SK-N-SH (cell line): ENCODE results near the gene CYSTM1. TPM values are rescaled to one million over a fixed set of nuclear protein-coding genes. Genes with fewer than 3 reads are reported as not detected.

Experiments
- CTCF ChIA-PET: fragments of 300-600, 350-600 bp; formaldehyde crosslinking; extraction: SDS; loops from one replicate; lab custom pipeline; 2021; lab: Yijun Ruan, JAX
- POLR2A ChIA-PET: fragments of 350-600 bp; sonication (Branson Sonifier 250); formaldehyde crosslinking; extraction: SDS; loops from one replicate; lab custom pipeline; 2020; ENCODE audit warnings: antibody characterized with exemption, inconsistent platforms; lab: Yijun Ruan, JAX
- DNase-seq: peaks from one replicate; pipeline ENCODE4 v3.0.0; 2012
- H2AFZ ChIP-seq: fragments of 200-600 bp; sonication (generic); 2 replicates; pipeline ENCODE4 v1.8.1; 2016; ENCODE audit warnings: antibody characterized with exemption, mild to moderate bottlenecking, low read depth
- H3F3A ChIP-seq: fragments of 200-600 bp; sonication (generic); replicated peaks from 2 replicates; pipeline ENCODE3; 2016; ENCODE audit warnings: antibody characterized with exemption, mild to moderate bottlenecking; ENCODE audit not compliant: insufficient read depth
- H3K27ac ChIP-seq, 2 experiments: fragments of 200-500 bp in 1 of 2; fragments of 200-600 bp in 1 of 2; sonication (Bioruptor generic) in 1 of 2; sonication (generic), shearing (Covaris generic) in 1 of 2; 2 replicates each; pipeline versions ENCODE4 v1.5.1 to v1.6.1; 2014 to 2016; ENCODE audit warnings: low read depth in 2 of 2, inconsistent platforms in 1 of 2, low read length in 1 of 2, mild to moderate bottlenecking in 1 of 2, mixed read lengths in 1 of 2
- H3K27me3 ChIP-seq: fragments of 200-600 bp; sonication (generic), shearing (Covaris generic); 2 replicates; pipeline ENCODE4 v1.6.1; 2016; ENCODE audit warnings: mixed run types; ENCODE audit not compliant: insufficient read depth
- H3K36me3 ChIP-seq, 2 experiments: fragments of 200-500 bp in 1 of 2; fragments of 200-600 bp in 1 of 2; sonication (Bioruptor generic) in 1 of 2; sonication (generic) in 1 of 2; replicated peaks in 1 of 2; 2 replicates each; pipeline versions ENCODE3 to v1.5.1; 2014 to 2016; ENCODE audit warnings: low read length in 1 of 2, mild to moderate bottlenecking in 1 of 2; ENCODE audit not compliant: insufficient read depth in 2 of 2, control insufficient read depth in 1 of 2
- H3K4me1 ChIP-seq, 2 experiments: fragments of 200-500 bp in 1 of 2; fragments of 200-600 bp in 1 of 2; sonication (Bioruptor generic) in 1 of 2; sonication (generic), shearing (Covaris generic) in 1 of 2; 2 replicates each; pipeline versions ENCODE4 v1.5.1 to v1.6.1; 2014 to 2016; ENCODE audit warnings: low read depth in 1 of 2, low read length in 1 of 2, mixed run types in 1 of 2; ENCODE audit not compliant: insufficient read depth in 2 of 2, control insufficient read depth in 1 of 2
- H3K4me2 ChIP-seq: fragments of 200-600 bp; sonication (generic), shearing (Covaris generic); 2 replicates; pipeline ENCODE4 v1.6.1; 2017; ENCODE audit warnings: mixed run types
- H3K4me3 ChIP-seq, 2 experiments: fragments of 200-500 bp in 1 of 2; fragments of 200-600 bp in 1 of 2; sonication (Bioruptor generic) in 1 of 2; sonication (generic), shearing (Covaris generic) in 1 of 2; 2 replicates each; pipeline versions ENCODE4 v1.5.1 to v1.8.1; 2014 to 2016; ENCODE audit warnings: low read depth in 2 of 2, inconsistent platforms in 1 of 2, low read length in 1 of 2, mild to moderate bottlenecking in 1 of 2, mixed read lengths in 1 of 2, moderate library complexity in 1 of 2
- H3K79me2 ChIP-seq: fragments of 200-600 bp; sonication (generic); 2 replicates; pipeline ENCODE4 v1.8.1; 2017; ENCODE audit warnings: mild to moderate bottlenecking; ENCODE audit not compliant: insufficient read depth
- H3K9ac ChIP-seq: fragments of 200-600 bp; sonication (generic); 2 replicates; pipeline ENCODE4 v1.6.1; 2017; ENCODE audit warnings: mixed run types
- H3K9me2 ChIP-seq: fragments of 200-600 bp; sonication (generic); 2 replicates; pipeline ENCODE4 v1.6.1; 2017; ENCODE audit warnings: mixed run types
- H3K9me3 ChIP-seq: fragments of 200-600 bp; sonication (generic); 2 replicates; pipeline ENCODE4 v1.6.1; 2017; ENCODE audit warnings: mixed run types, mild to moderate bottlenecking, moderate library complexity
- H4K20me1 ChIP-seq: fragments of 200-600 bp; sonication (generic); 2 replicates; pipeline ENCODE4 v1.6.1; 2017; ENCODE audit warnings: mild to moderate bottlenecking, mixed run types; ENCODE audit not compliant: insufficient read depth
- CHD2 ChIP-seq: fragments of 150-350 bp; IDR thresholded peaks from 2 replicates; pipeline ENCODE4 v1.6.1; 2018; ENCODE audit warnings: low read length; ENCODE audit not compliant: partially characterized antibody
- ELF1 ChIP-seq: IDR thresholded peaks from 2 replicates; pipeline ENCODE4 v1.4.0; 2012
- EZH2phosphoT487 ChIP-seq: fragments of 200-600 bp; sonication (generic); IDR thresholded peaks from 2 replicates; pipeline ENCODE4 v1.6.1; 2017; ENCODE audit warnings: low read depth, mixed run types, mild to moderate bottlenecking, antibody characterized with exemption, moderate library complexity, borderline replicate concordance
- FOSL2 ChIP-seq: IDR thresholded peaks from 2 replicates; pipeline ENCODE4 v1.4.0; 2012; ENCODE audit warnings: low read depth, mild to moderate bottlenecking, moderate library complexity, borderline replicate concordance
- GATA2 ChIP-seq: sonication (generic); formaldehyde crosslinking; IDR thresholded peaks from 2 replicates; pipeline ENCODE4 v1.5.0; 2020; ENCODE audit warnings: mild to moderate bottlenecking, missing genetic modification reagents
- IRF3 ChIP-seq: fragments of 150-350 bp; IDR thresholded peaks from 2 replicates; pipeline ENCODE4 v1.6.1; 2016; ENCODE audit warnings: mild to moderate bottlenecking, low read depth, low read length
- NFIC ChIP-seq: IDR thresholded peaks from 2 replicates; pipeline ENCODE4 v1.4.0; 2012; ENCODE audit warnings: borderline replicate concordance
- NRF1 ChIP-seq: IDR thresholded peaks from 2 replicates; pipeline ENCODE4 v1.6.1; 2012; ENCODE audit warnings: low read depth, mild to moderate bottlenecking, low read length
- POLR2AphosphoS5 ChIP-seq: IDR thresholded peaks from 2 replicates; pipeline ENCODE4 v1.6.1; 2012; ENCODE audit warnings: low read depth, low read length
- RAD21 ChIP-seq: IDR thresholded peaks from 2 replicates; pipeline ENCODE4 v1.6.1; 2012; ENCODE audit warnings: mild to moderate bottlenecking, low read length
- RCOR1 ChIP-seq: fragments of 150-350 bp; IDR thresholded peaks from 2 replicates; pipeline ENCODE4 v1.6.1; 2017; ENCODE audit warnings: antibody characterized with exemption, low read length
- SMC3 ChIP-seq: IDR thresholded peaks from 2 replicates; pipeline ENCODE4 v1.6.1; 2012; ENCODE audit warnings: low read depth, low read length, improper control_type of control experiment
- TCF12 ChIP-seq: IDR thresholded peaks from 2 replicates; pipeline ENCODE4 v1.4.0; 2012
- TEAD4 ChIP-seq: IDR thresholded peaks from 2 replicates; pipeline ENCODE4 v1.4.0; 2012; ENCODE audit warnings: mild to moderate bottlenecking, borderline replicate concordance; ENCODE audit not compliant: insufficient read depth
- ZBTB33 ChIP-seq: IDR thresholded peaks from 2 replicates; pipeline ENCODE4 v1.4.0; 2012; ENCODE audit warnings: low read depth, borderline replicate concordance
- WGBS: methylation state at CpG from one replicate; pipeline ENCODE4 v1.1.6; 2017; ENCODE audit warnings: low lambda C conversion rate; 5-methylcytosine and 5-hydroxymethylcytosine counted together
- polyA plus RNA-seq, 3 experiments: library from polyadenylated mRNA; depleted of rRNA; stranded (reverse); fragments of >200 nt; gene quantifications; 2 replicates each; pipeline ENCODE4 v1.2.3, GENCODE V29; 2012

CYSTM1 gene
- polyA plus RNA-seq, 1 of the 3 experiments (the other 2 are of a cell fraction), result 27.1 TPM

- Histone ChIP-seq H3K79me2 (no peaks in the 10 kb centered on the region), H3K4me3 (no peak overlapping the region), H3K27ac (no peak overlapping the region), H3K9me3 (no peaks in the 10 kb centered on the region), H3F3A (peaks cover 5% of the 10 kb centered on the region), H3K9ac (no peak overlapping the region), H2AFZ (no peak overlapping the region), H3K36me3 (no peaks in the 10 kb centered on the region), H3K4me2 (no peak overlapping the region), H3K9me2 (no peaks in the 10 kb centered on the region), H3K4me1 (peaks cover 0 to 4% of the 10 kb centered on the region in 2 experiments; a peak in 1 of 4 replicates), H4K20me1 (no peaks in the 10 kb centered on the region), H3K27me3 (no peaks in the 10 kb centered on the region)
- CTCF ChIA-PET, result interaction anchor here (1.0 kb wide), 1 partner anchor 90 kb away, joined by 5 read pairs; no protein-coding TSS in a partner anchor
- DNase-seq, result no peak
- TF ChIP-seq RAD21, result no peak
- TF ChIP-seq NFIC, result no peak
- no peak for TF ChIP-seq TEAD4
- no peak for TF ChIP-seq TCF12
- POLR2A ChIA-PET, result no interaction called here
- 85% methylated on average over 5 of the region's 5 CpGs for WGBS
These were observed 12.7 kb upstream of the CYSTM1 start for GRCh38 chr5:140162275-140162674.

DNA sequence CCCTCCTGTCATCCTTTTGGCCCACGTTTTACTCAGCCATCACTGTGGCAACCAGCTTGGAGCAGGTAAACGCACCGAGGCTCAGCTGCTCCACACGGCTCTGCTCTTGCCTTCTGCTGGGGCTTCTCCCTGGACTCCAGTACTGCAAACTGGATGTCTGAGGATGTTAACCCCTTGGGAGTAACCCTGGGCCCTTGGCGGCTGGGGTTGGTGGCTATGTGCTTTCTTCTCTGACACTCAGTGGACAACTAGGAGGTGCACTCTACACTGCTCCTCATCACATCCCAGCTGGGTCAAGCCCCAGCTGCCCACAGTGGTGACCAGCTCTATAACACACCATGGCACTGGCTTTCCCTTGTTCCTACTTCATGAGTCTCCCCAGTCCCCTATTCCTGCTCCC, 12.2 kb upstream of the CYSTM1 start:
- ChIA-PET CTCF (interaction anchor here (0.8 kb wide), 1 partner anchor 90 kb away, joined by 4 read pairs; no protein-coding TSS in a partner anchor), POLR2A (no interaction called here)
- no peak for TF ChIP-seq GATA2 (CRISPR knock-in tag)
- no peak for TF ChIP-seq CHD2
- TF ChIP-seq SMC3, result no peak
- TF ChIP-seq POLR2AphosphoS5, result no peak
- TF ChIP-seq RAD21, result no peak
- TF ChIP-seq FOSL2, result no peak
- TF ChIP-seq RCOR1, result no peak
- no peak for TF ChIP-seq TCF12
- no peak for TF ChIP-seq EZH2phosphoT487
- Histone ChIP-seq H3K4me1 (peaks cover 0 to 4% of the 10 kb centered on the region in 2 experiments; a peak in 1 of 4 replicates), H3K27ac (no peak overlapping the region), H2AFZ (no peak overlapping the region), H3K9me3 (no peaks in the 10 kb centered on the region), H3K36me3 (no peaks in the 10 kb centered on the region), H3K27me3 (no peaks in the 10 kb centered on the region), H3K9ac (no peak overlapping the region), H3K4me2 (no peak overlapping the region), H3F3A (peaks cover 5% of the 10 kb centered on the region), H3K9me2 (no peaks in the 10 kb centered on the region), H3K79me2 (no peaks in the 10 kb centered on the region), H4K20me1 (no peaks in the 10 kb centered on the region), H3K4me3 (no peak overlapping the region)
- no peak for DNase-seq
- 79% methylated on average over 5 of the region's 5 CpGs for WGBS

GRCh38 chr5:140165101-140165922, 9.7 kb upstream of the CYSTM1 start:
- H3K9me3 ChIP-seq, result no peaks in the 10 kb centered on the region
- no peak for DNase-seq
- no peaks in the 10 kb centered on the region for H4K20me1 ChIP-seq
- H3K9ac ChIP-seq, result no peak overlapping the region
- no peaks in the 10 kb centered on the region for H3K36me3 ChIP-seq
- H3K4me3 ChIP-seq, result no peak overlapping the region
- peaks cover 17% of the 10 kb centered on the region for H3F3A ChIP-seq
- no peak for TF ChIP-seq NRF1
- TF ChIP-seq ELF1, result no peak
- TF ChIP-seq ZBTB33, result no peak
- no peak for TF ChIP-seq IRF3
- 68% methylated on average over 5 of the region's 5 CpGs for WGBS
- no peak overlapping the region for H3K27ac ChIP-seq
- H3K9me2 ChIP-seq, result no peaks in the 10 kb centered on the region
- POLR2A ChIA-PET, result no interaction called here
- H2AFZ ChIP-seq, result no peak overlapping the region
- CTCF ChIA-PET, result interaction anchor here (0.6 to 1.6 kb wide), 4 partner anchors 10 to 555 kb away, joined by 3 to 7 read pairs (median 3); partner anchors contain the start of gene CYSTM1
- H3K79me2 ChIP-seq, result no peaks in the 10 kb centered on the region
- H3K27me3 ChIP-seq, result no peaks in the 10 kb centered on the region
- H3K4me2 ChIP-seq, result no peak overlapping the region
- peaks cover 4 to 5% of the 10 kb centered on the region in 2 experiments; a peak in 3 of 4 replicates for H3K4me1 ChIP-seq
